Measurements from ENCODE around the gene ZNF426.

DNA sequence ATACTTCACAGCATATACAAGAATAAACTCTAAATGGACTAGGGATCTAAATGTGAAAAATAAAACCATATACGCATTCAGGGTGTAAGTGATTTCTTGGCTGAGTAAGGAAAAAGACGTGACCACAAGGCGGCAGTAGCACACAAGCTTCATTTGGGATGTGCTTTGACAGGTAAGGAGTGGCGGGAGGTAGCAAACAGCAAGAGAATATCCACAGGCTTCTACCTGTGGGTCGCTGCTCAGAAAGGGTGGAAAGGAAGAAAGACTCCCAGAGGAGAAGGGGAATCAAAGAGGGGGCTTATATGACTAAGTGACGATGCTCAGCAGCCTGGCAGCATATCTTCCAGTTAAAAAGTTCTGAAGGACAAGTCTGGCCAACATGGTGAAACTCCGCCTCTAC, 48.3 kb upstream of the ZNF426 start:
- TF ChIP-seq, protein P1, sequence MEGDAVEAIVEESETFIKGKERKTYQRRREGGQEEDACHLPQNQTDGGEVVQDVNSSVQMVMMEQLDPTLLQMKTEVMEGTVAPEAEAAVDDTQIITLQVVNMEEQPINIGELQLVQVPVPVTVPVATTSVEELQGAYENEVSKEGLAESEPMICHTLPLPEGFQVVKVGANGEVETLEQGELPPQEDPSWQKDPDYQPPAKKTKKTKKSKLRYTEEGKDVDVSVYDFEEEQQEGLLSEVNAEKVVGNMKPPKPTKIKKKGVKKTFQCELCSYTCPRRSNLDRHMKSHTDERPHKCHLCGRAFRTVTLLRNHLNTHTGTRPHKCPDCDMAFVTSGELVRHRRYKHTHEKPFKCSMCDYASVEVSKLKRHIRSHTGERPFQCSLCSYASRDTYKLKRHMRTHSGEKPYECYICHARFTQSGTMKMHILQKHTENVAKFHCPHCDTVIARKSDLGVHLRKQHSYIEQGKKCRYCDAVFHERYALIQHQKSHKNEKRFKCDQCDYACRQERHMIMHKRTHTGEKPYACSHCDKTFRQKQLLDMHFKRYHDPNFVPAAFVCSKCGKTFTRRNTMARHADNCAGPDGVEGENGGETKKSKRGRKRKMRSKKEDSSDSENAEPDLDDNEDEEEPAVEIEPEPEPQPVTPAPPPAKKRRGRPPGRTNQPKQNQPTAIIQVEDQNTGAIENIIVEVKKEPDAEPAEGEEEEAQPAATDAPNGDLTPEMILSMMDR (conservative IDR thresholded peaks at IDR 0.05) = peak; percentile 90
- TF ChIP-seq EZH2 (IDR thresholded peaks at IDR 0.05; ENCODE audit: low read depth) = no peak
